GM23338 (cell line): ENCODE measurements around the gene HRC. TPM values are rescaled to one million over a fixed set of nuclear protein-coding genes. Genes with fewer than 3 reads are reported as not detected.

Experiments
- ATAC-seq: fragments of 200-7000 bp; cut with Tn5 transposase; 3 replicates; pipeline ENCODE4 v1.9.1; 2020
- DNase-seq: peaks from one replicate; pipeline ENCODE4 v3.0.0-alpha.2; 2015; ENCODE audit warnings: low spot score
- H2AFZ ChIP-seq: fragments of 200-600 bp; sonication (generic); 2 replicates; pipeline ENCODE4 v1.8.0; 2016; ENCODE audit warnings: antibody characterized with exemption, mild to moderate bottlenecking, moderate library complexity
- H3F3A ChIP-seq: fragments of 200-600 bp; sonication (generic); replicated peaks from 2 replicates; pipeline ENCODE4 v1.8.0; 2017; ENCODE audit warnings: antibody characterized with exemption, mixed run types, low read depth
- H3K27ac ChIP-seq: fragments of 200-600 bp; sonication (generic); 2 replicates; pipeline ENCODE4 v1.6.1; 2016; ENCODE audit warnings: low read depth
- H3K27me3 ChIP-seq: fragments of 200-600 bp; sonication (generic); 2 replicates; pipeline ENCODE4 v1.8.0; 2016; ENCODE audit warnings: mild to moderate bottlenecking, mixed run types, moderate library complexity; ENCODE audit not compliant: insufficient read depth
- H3K36me3 ChIP-seq: fragments of 200-600 bp; sonication (generic); 2 replicates; pipeline ENCODE4 v1.8.0; 2016; ENCODE audit warnings: mild to moderate bottlenecking; ENCODE audit not compliant: insufficient read depth
- H3K4me1 ChIP-seq: fragments of 200-600 bp; sonication (generic); 2 replicates; pipeline ENCODE4 v1.8.0; 2016; ENCODE audit warnings: mild to moderate bottlenecking, moderate library complexity; ENCODE audit not compliant: insufficient read depth
- H3K4me2 ChIP-seq: fragments of 200-600 bp; sonication (generic); 2 replicates; pipeline ENCODE4 v1.7.1; 2017; ENCODE audit warnings: mixed run types
- H3K4me3 ChIP-seq: fragments of 200-600 bp; sonication (generic); 2 replicates; pipeline ENCODE4 v1.6.1; 2016; ENCODE audit warnings: mixed run types
- H3K79me2 ChIP-seq: fragments of 200-600 bp; sonication (generic); replicated peaks from 2 replicates; pipeline ENCODE4 v1.8.0; 2017; ENCODE audit warnings: mild to moderate bottlenecking; ENCODE audit not compliant: insufficient read depth
- H3K9me2 ChIP-seq: fragments of 200-600 bp; sonication (generic); 2 replicates; pipeline ENCODE4 v1.8.0; 2017; ENCODE audit not compliant: insufficient read depth
- H4K20me1 ChIP-seq: fragments of 200-600 bp; sonication (generic); replicated peaks from 2 replicates; pipeline ENCODE4 v1.8.0; 2017; ENCODE audit warnings: mild to moderate bottlenecking; ENCODE audit not compliant: insufficient read depth
- H3K27ac Mint-ChIP-seq: 2 replicates; pipeline ENCODE4 v1.8.0; 2020; ENCODE audit warnings: inconsistent platforms, mild to moderate bottlenecking, moderate library complexity, mixed read lengths
- H3K27me3 Mint-ChIP-seq: 3 replicates; pipeline ENCODE4 v1.8.0; 2022; ENCODE audit warnings: low read depth, mild to moderate bottlenecking, moderate library complexity, mixed read lengths, inconsistent platforms; ENCODE audit not compliant: insufficient read depth, poor library complexity
- H3K36me3 Mint-ChIP-seq: 3 replicates; pipeline ENCODE4 v1.8.0; 2021; ENCODE audit warnings: low read depth, mild to moderate bottlenecking, inconsistent platforms, moderate library complexity, mixed read lengths
- H3K4me1 Mint-ChIP-seq: 3 replicates; pipeline ENCODE4 v1.8.0; 2020; ENCODE audit warnings: mild to moderate bottlenecking, inconsistent platforms, mixed read lengths
- H3K4me3 Mint-ChIP-seq: 3 replicates; pipeline ENCODE4 v1.8.0; 2021; ENCODE audit warnings: moderate library complexity, mild to moderate bottlenecking, inconsistent platforms, mixed read lengths
- H3K9me3 Mint-ChIP-seq: 3 replicates; pipeline ENCODE4 v1.8.0; 2020; ENCODE audit warnings: moderate library complexity, mild to moderate bottlenecking, inconsistent platforms, mixed read lengths
- CREB1 ChIP-seq: fragments of 250-450 bp; sonication (Bioruptor Pico); IDR thresholded peaks from 2 replicates; pipeline ENCODE4 v1.5.0; 2020; ENCODE audit warnings: low read depth, mild to moderate bottlenecking, moderate library complexity
- CTCF ChIP-seq, 2 experiments: fragments of 200-600 bp in 1 of 2; sonication (generic) in 1 of 2; conservative IDR thresholded peaks; 2 replicates each; pipeline versions ENCODE4 v1.5.1 to v1.6.1; 2016 to 2017; ENCODE audit warnings: antibody characterized with exemption in 2 of 2, low read depth in 2 of 2, mild to moderate bottlenecking in 2 of 2, moderate library complexity in 1 of 2
- EZH2phosphoT487 ChIP-seq: fragments of 200-600 bp; sonication (generic); IDR thresholded peaks from one replicate; pipeline ENCODE4 v1.8.1; 2018; ENCODE audit warnings: antibody characterized with exemption; ENCODE audit not compliant: unreplicated experiment
- POLR2AphosphoS5 ChIP-seq: IDR thresholded peaks from 2 replicates; pipeline ENCODE4 v1.6.1; 2016; ENCODE audit warnings: antibody characterized with exemption, low read depth
- ZNF331 ChIP-seq: fragments of 250-450 bp; sonication (Bioruptor Pico); IDR thresholded peaks from 2 replicates; pipeline ENCODE4 v1.5.0; 2020; ENCODE audit warnings: low read depth, mild to moderate bottlenecking, moderate library complexity
- ZNF462 ChIP-seq: fragments of 250-450 bp; sonication (Bioruptor Pico); IDR thresholded peaks from 2 replicates; pipeline ENCODE4 v1.5.0; 2020; ENCODE audit warnings: mild to moderate bottlenecking, moderate library complexity
- polyA plus RNA-seq: library from polyadenylated mRNA; unstranded; fragments of >200 nt; fragmentation: Nextera tagmentation; extraction: Ambion mirVana; gene quantifications from 2 replicates; pipeline ENCODE4 v1.2.1, GENCODE V29; 2016
- total RNA-seq: library from RNA; depleted of rRNA; stranded (reverse); fragments of >200 nt; shearing (Covaris generic); gene quantifications from 2 replicates; pipeline ENCODE4 v1.2.3, GENCODE V29; 2014

HRC gene
- total and polyA plus RNA-seq, 2 experiments from 2014 or later: 1.4 to 2.0 TPM

GRCh38 chr19:49110567-49110966 lies 44.6 kb downstream of the HRC start (continued):
- TF ChIP-seq ZNF462: no peak

DNA sequence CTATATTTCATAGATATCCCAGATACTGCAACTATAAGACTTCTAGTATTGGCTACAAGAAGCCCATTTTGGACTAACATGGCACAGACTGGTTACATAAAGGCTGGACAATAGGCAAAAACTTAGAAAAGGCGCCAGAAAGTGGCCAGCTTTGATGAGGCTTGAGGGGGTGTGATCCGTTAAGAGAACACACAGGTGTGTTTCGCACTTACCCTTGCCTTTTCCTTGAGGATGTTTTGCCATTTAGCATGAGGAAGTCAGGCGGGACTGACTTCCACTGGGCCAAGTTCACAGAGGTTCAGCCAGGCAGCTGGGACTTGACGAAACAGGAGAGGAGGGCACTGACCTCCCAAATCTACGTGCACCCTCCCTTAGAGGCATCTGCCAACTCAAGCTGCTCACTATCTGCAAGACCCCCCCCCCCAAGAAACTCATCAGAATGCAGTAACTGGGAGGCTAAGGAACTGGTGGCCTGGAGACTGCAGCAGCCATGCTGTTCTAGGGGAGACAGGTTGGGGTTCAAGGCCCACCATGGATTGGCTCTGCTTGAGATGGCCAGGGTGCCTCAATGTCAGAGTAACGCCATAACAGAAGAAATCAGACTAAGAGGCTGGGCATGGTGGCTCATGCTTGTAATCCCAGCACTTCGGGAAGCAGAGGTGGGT lies 45.5 kb downstream of the HRC start:
- no peaks in the 10 kb centered on the region for H3K9me2 ChIP-seq
- Mint-ChIP-seq H3K9me3 (no peaks in the 10 kb centered on the region; the same call in 1 of the 3 replicates), H3K27ac (no peak overlapping the region), H3K4me1 (peaks cover 21% of the 10 kb centered on the region), H3K4me3 (no peak overlapping the region), H3K27me3 (peaks cover 21% of the 10 kb centered on the region), H3K36me3 (peaks cover 46% of the 10 kb centered on the region)
- peaks cover 30% of the 10 kb centered on the region; the same call in 1 of the 2 replicates for H4K20me1 ChIP-seq
- H2AFZ ChIP-seq: no peak overlapping the region
- DNase-seq (no peak), ATAC-seq (no peak)
- H3K27ac ChIP-seq: no peak overlapping the region
- H3K36me3 ChIP-seq: 0 out of 2 replicates have a peak, but pooled peaks cover 10% of the 10 kb centered on the region
- H3K4me3 ChIP-seq: no peak overlapping the region
- no peak overlapping the region for H3K4me2 ChIP-seq
- no peaks in the 10 kb centered on the region; the same call in 1 of the 2 replicates for H3K4me1 ChIP-seq
- no peaks in the 10 kb centered on the region for H3K27me3 ChIP-seq
- H3K79me2 ChIP-seq: no peaks in the 10 kb centered on the region
- peaks cover 35% of the 10 kb centered on the region for H3F3A ChIP-seq
- TF ChIP-seq POLR2AphosphoS5: no peak; the same call in 1 of the 2 replicates
- TF ChIP-seq CTCF (conservative IDR thresholded peaks at IDR 0.05; ENCODE audit: low read depth in 2 of 2): no peak
- TF ChIP-seq ZNF331 (CRISPR knock-in tag): no peak
- TF ChIP-seq ZNF462: no peak
- TF ChIP-seq EZH2phosphoT487: no peak
- no peak for TF ChIP-seq CREB1 (CRISPR knock-in tag)
